Stomach smooth muscle (tissue), 2 donors: ENCODE measurements around the gene NME4.

Experiments
- H3K27ac ChIP-seq: one replicate; pipeline ENCODE4 v1.7.0; 2013; ENCODE audit warnings: mild to moderate bottlenecking, low read length, inconsistent platforms
- H3K27me3 ChIP-seq, 2 donors: one replicate each; pipeline ENCODE4 v1.7.0; 2013; ENCODE audit warnings: low read length in 2 of 2; ENCODE audit not compliant: insufficient read depth in 2 of 2, control insufficient read depth in 1 of 2
- H3K36me3 ChIP-seq, 2 donors: one replicate each; pipeline ENCODE4 v1.7.0; 2013; ENCODE audit warnings: low read length in 2 of 2; ENCODE audit not compliant: control insufficient read depth in 2 of 2, insufficient read depth in 2 of 2
- H3K4me1 ChIP-seq: one replicate; pipeline ENCODE4 v1.7.0; 2013; ENCODE audit warnings: low read length; ENCODE audit not compliant: control insufficient read depth, insufficient read depth
- H3K4me3 ChIP-seq, 2 donors: one replicate each; pipeline ENCODE4 v1.7.0; 2013; ENCODE audit warnings: low read length in 2 of 2
- H3K9ac ChIP-seq, 2 donors: one replicate each; pipeline ENCODE4 v1.7.0; 2013; ENCODE audit warnings: low read length in 2 of 2, mild to moderate bottlenecking in 1 of 2
- H3K9me3 ChIP-seq, 2 donors: one replicate each; pipeline ENCODE4 v1.7.0; 2013; ENCODE audit warnings: low read length in 2 of 2; ENCODE audit not compliant: control insufficient read depth in 2 of 2
- donor health status: healthy.
- donor health status: Pancreatic carcinoma.

Gene NME4

DNA sequence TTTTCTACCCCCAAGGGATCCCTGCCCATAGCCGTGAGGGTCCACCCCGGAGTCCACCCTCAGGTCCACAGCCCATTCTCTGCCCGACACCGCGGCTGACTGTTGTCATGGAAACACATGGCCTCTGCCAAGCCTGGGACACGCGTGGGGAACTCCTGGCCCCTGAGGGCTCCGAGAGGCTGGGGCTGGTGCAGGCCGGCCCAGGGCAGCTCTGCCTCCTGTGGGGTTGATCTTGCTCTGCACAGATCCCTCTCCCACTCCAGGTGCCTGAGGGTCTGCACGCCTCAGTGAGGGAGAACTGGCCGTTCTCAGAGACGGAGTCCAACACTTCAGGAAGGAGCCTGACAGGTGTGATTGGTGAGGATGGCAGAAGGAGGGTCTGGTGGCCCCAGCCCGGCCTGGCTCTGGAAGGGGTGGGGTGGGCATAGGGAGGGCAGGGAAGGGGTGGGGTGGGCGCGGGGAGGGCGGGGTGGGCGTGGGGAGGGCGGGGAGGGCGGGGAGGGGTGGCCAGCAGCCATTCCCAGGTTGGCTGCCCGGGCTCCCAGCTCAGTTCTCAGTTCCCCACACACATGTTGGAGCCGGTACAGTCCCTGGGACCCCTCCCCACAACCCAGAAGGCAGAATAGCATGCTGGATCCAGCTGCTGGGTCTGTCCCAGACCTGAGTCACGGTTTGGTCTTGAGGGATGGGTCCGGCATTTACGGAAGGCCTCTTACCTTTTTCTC lies 33.1 kb upstream of the NME4 start:
- Histone ChIP-seq H3K27me3 (peaks cover 9 to 10% of the 10 kb centered on the region in 2 donors), H3K4me3 (no peak overlapping the region), H3K27ac (no peak overlapping the region), H3K36me3 (peaks cover 16 to 23% of the 10 kb centered on the region in 2 donors), H3K9me3 (no peaks in the 10 kb centered on the region), H3K9ac (no peak overlapping the region), H3K4me1 (no peaks in the 10 kb centered on the region)

- Histone ChIP-seq H3K4me1 (peaks cover 6% of the 10 kb centered on the region), H3K4me3 (no peak overlapping the region), H3K9me3 (no peaks in the 10 kb centered on the region), H3K27ac (no peak overlapping the region), H3K9ac (no peak overlapping the region), H3K27me3 (peaks cover 9 to 10% of the 10 kb centered on the region in 2 donors), H3K36me3 (peaks cover 18 to 23% of the 10 kb centered on the region in 2 donors)
These were observed 32.2 kb upstream of the NME4 start for GRCh38 chr16:364595-365491.

- no peak overlapping the region for H3K9ac ChIP-seq
- H3K27me3 ChIP-seq, result peaks cover 9 to 10% of the 10 kb centered on the region in 2 donors
- no peaks in the 10 kb centered on the region for H3K9me3 ChIP-seq
- peaks cover 13% of the 10 kb centered on the region for H3K4me1 ChIP-seq
- no peak overlapping the region for H3K4me3 ChIP-seq
- H3K36me3 ChIP-seq, result peaks cover 19 to 24% of the 10 kb centered on the region in 2 donors
- H3K27ac ChIP-seq, result no peak overlapping the region
These were observed 30.5 kb upstream of the NME4 start for GRCh38 chr16:366476-366875.

- H3K4me1 ChIP-seq, result peaks cover 13% of the 10 kb centered on the region
These were observed 29.6 kb upstream of the NME4 start for GRCh38 chr16:367333-367903.

GRCh38 chr16:368388-369158 lies 28.4 kb upstream of the NME4 start:
- Histone ChIP-seq H3K36me3 (peaks cover 27 to 31% of the 10 kb centered on the region in 2 donors), H3K4me3 (no peak overlapping the region), H3K4me1 (peaks cover 13% of the 10 kb centered on the region), H3K27me3 (peaks cover 4 to 7% of the 10 kb centered on the region in 2 donors), H3K9ac (no peak overlapping the region), H3K9me3 (no peaks in the 10 kb centered on the region), H3K27ac (no peak overlapping the region)

More at GRCh38 chr16:367333-367903, 29.6 kb upstream of the NME4 start:
- H3K9me3 ChIP-seq, result no peaks in the 10 kb centered on the region
- no peak overlapping the region for H3K9ac ChIP-seq
- peaks cover 7 to 9% of the 10 kb centered on the region in 2 donors for H3K27me3 ChIP-seq
- peaks cover 23 to 30% of the 10 kb centered on the region in 2 donors for H3K36me3 ChIP-seq
- no peak overlapping the region for H3K27ac ChIP-seq
- no peak overlapping the region for H3K4me3 ChIP-seq

DNA sequence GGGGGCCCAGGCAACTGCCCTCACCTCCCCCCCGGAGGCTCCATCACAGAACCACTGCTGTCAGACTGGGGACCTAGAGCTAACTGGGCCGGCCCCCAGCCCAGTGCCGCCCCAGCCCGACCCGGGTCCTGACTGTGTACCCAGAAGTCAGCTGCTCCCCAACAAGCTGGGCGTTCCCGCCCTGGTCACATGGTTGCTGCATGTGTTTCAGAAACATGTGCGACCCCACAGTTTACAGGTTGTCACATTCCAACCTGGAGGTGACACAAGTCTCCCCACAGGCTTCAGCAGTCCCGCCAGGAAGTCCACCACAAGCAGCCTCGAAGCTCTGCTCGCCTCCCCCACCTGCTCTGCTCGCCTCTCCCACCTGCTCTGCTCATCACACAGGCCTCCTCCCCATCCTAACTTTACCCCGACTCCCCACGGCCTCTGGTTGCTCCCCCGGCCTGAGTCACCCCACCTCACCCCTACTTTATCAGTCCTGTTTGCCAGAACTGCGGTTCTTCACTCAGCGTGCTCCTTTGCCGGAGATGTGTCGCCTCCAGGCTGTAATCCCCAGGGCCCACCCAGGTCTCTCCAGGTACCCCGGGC lies 27.6 kb upstream of the NME4 start:
- H3K4me3 ChIP-seq, result peak overlapping the region in 1 of 2 donors; percentile 61
- no peak overlapping the region for H3K27ac ChIP-seq
- peaks cover 3 to 6% of the 10 kb centered on the region in 2 donors for H3K27me3 ChIP-seq
- H3K36me3 ChIP-seq, result peaks cover 27 to 33% of the 10 kb centered on the region in 2 donors
- peak overlapping the region in 1 of 2 donors; percentile 58 for H3K9ac ChIP-seq
- peaks cover 13% of the 10 kb centered on the region for H3K4me1 ChIP-seq
- H3K9me3 ChIP-seq, result no peaks in the 10 kb centered on the region

GRCh38 chr16:369866-370436 lies 27.0 kb upstream of the NME4 start:
- H3K36me3 ChIP-seq, result peaks cover 31 to 36% of the 10 kb centered on the region in 2 donors
- H3K27me3 ChIP-seq, result peaks cover 0 to under 1% of the 10 kb centered on the region in 2 donors
- H3K9ac ChIP-seq, result peak overlapping the region; percentile 15 to 58
- peaks cover 13% of the 10 kb centered on the region for H3K4me1 ChIP-seq
- no peaks in the 10 kb centered on the region for H3K9me3 ChIP-seq
- peak overlapping the region in 1 of 2 donors; percentile 61 for H3K4me3 ChIP-seq
- no peak overlapping the region for H3K27ac ChIP-seq

GRCh38 chr16:370443-370842 lies 26.6 kb upstream of the NME4 start, which contains the start of gene MRPL28:
Gene MRPL28 (minus strand): TSS chr16:370538. CDS start chr16:370218, 320 bp downstream.
- peak within 1 kb of the TSS; percentile 58 to 62 for H3K9ac ChIP-seq
- no peaks in the 10 kb centered on the region for H3K9me3 ChIP-seq
- peaks cover 34 to 39% of the 10 kb centered on the region in 2 donors for H3K36me3 ChIP-seq
- peaks cover 13% of the 10 kb centered on the region for H3K4me1 ChIP-seq
- no peaks in the 10 kb centered on the region for H3K27me3 ChIP-seq
- peak within 1 kb of the TSS; percentile 53 for H3K27ac ChIP-seq
- H3K4me3 ChIP-seq, result peak within 1 kb of the TSS in 1 of 2 donors; percentile 61

- Histone ChIP-seq H3K9ac (peak overlapping the region; percentile 55 to 62), H3K4me1 (peaks cover 13% of the 10 kb centered on the region), H3K36me3 (peaks cover 34 to 39% of the 10 kb centered on the region in 2 donors), H3K4me3 (no peak overlapping the region), H3K27me3 (no peaks in the 10 kb centered on the region), H3K9me3 (no peaks in the 10 kb centered on the region), H3K27ac (peak overlapping the region; percentile 53)
These were observed 26.0 kb upstream of the NME4 start for GRCh38 chr16:370979-371514.
